H1 (cell line): ENCODE measurements around the gene ALPL. TPM values are rescaled to one million over a fixed set of nuclear protein-coding genes. Genes with fewer than 3 reads are reported as not detected.

Experiments used
- CTCF ChIA-PET: fragments of 300-600 bp; sonication (Branson Sonifier 250); formaldehyde crosslinking; loops from one replicate; lab custom pipeline; 2021; ENCODE audit not compliant: partially characterized antibody; lab: Charles Lee
- POLR2A ChIA-PET: fragments of 300-600 bp; sonication (Branson Sonifier 250); formaldehyde crosslinking; loops from one replicate; lab custom pipeline; 2021; ENCODE audit warnings: inconsistent platforms; ENCODE audit not compliant: partially characterized antibody; lab: Charles Lee
- DNase-seq, 2 experiments: peaks; one replicate each; pipeline versions ENCODE4 v3.0.0 to v3.0.0-alpha.2; 2010 to 2022; ENCODE audit warnings: low spot score in 2 of 2, low read depth in 1 of 2, mixed read lengths in 1 of 2
- FAIRE-seq: peaks from 2 replicates; lab custom pipeline; 2011; peaks lifted over from hg19 to GRCh38; lab: Jason Lieb, UNC
- H2AFZ ChIP-seq: 2 replicates; pipeline ENCODE4 v1.8.1; 2012; ENCODE audit warnings: low read length, inconsistent platforms
- H2AK5ac ChIP-seq: 2 replicates; pipeline ENCODE4 v1.6.1; 2013; ENCODE audit warnings: low read depth, low read length
- H2BK120ac ChIP-seq: replicated peaks from 2 replicates; pipeline ENCODE3; 2013; ENCODE audit warnings: low read depth, low read length, inconsistent platforms
- H2BK12ac ChIP-seq: 2 replicates; pipeline ENCODE4 v1.6.1; 2013; ENCODE audit warnings: low read depth, low read length
- H2BK15ac ChIP-seq: 2 replicates; pipeline ENCODE4 v1.6.1; 2013; ENCODE audit warnings: low read length
- H2BK20ac ChIP-seq: 2 replicates; pipeline ENCODE4 v1.6.1; 2013; ENCODE audit warnings: low read length
- H2BK5ac ChIP-seq: 2 replicates; pipeline ENCODE4 v1.6.1; 2013; ENCODE audit warnings: low read depth, low read length
- H3K14ac ChIP-seq: 2 replicates; pipeline ENCODE4 v1.6.1; 2013; ENCODE audit warnings: inconsistent platforms; ENCODE audit not compliant: insufficient read length
- H3K18ac ChIP-seq: 2 replicates; pipeline ENCODE4 v1.6.1; 2013; ENCODE audit warnings: low read length; ENCODE audit errors: extremely low read depth
- H3K23ac ChIP-seq: 2 replicates; pipeline ENCODE4 v1.6.1; 2013; ENCODE audit warnings: inconsistent platforms; ENCODE audit not compliant: insufficient read length
- H3K23me2 ChIP-seq: 2 replicates; pipeline ENCODE4 v1.6.1; 2013; ENCODE audit warnings: low read depth, low read length
- H3K27ac ChIP-seq: 2 replicates; pipeline ENCODE4 v1.6.1; 2011; ENCODE audit warnings: low read depth, low read length, inconsistent platforms
- H3K27me3 ChIP-seq, 4 experiments: replicated peaks in 1 of 4; 1 replicate in 1 of 4; 2 replicates in 3 of 4; pipeline versions ENCODE4 v1.6.1 to v1.8.1; 2011 to 2013; ENCODE audit warnings: low read length in 3 of 4, mild to moderate bottlenecking in 3 of 4, inconsistent platforms in 2 of 4, mixed read lengths in 2 of 4, moderate library complexity in 1 of 4; ENCODE audit not compliant: control insufficient read depth in 3 of 4, insufficient read depth in 3 of 4; ENCODE audit errors: extremely low read depth in 1 of 4
- H3K36me3 ChIP-seq, 4 experiments: 2 replicates each; pipeline versions ENCODE4 v1.6.1 to v1.8.1; 2011 to 2013; ENCODE audit warnings: mild to moderate bottlenecking in 4 of 4, low read length in 3 of 4, moderate library complexity in 2 of 4, control low read depth in 1 of 4, inconsistent platforms in 1 of 4; ENCODE audit not compliant: insufficient read depth in 4 of 4, control insufficient read depth in 2 of 4
- H3K4ac ChIP-seq: replicated peaks from 2 replicates; pipeline ENCODE3; 2013; ENCODE audit warnings: low read length, low read depth, mixed read lengths, inconsistent platforms; ENCODE audit not compliant: insufficient read length
- H3K4me1 ChIP-seq, 4 experiments: replicated peaks in 1 of 4; 1 replicate in 1 of 4; 2 replicates in 3 of 4; pipeline versions ENCODE4 v1.6.1 to v1.8.1; 2011 to 2013; ENCODE audit warnings: low read length in 3 of 4, inconsistent platforms in 2 of 4, mixed read lengths in 1 of 4; ENCODE audit not compliant: insufficient read depth in 4 of 4, control insufficient read depth in 3 of 4
- H3K4me2 ChIP-seq, 2 experiments: 2 replicates each; pipeline versions ENCODE4 v1.6.1 to v1.8.1; 2011 to 2013; ENCODE audit warnings: low read depth in 2 of 2, low read length in 2 of 2, control low read depth in 1 of 2, inconsistent platforms in 1 of 2, mild to moderate bottlenecking in 1 of 2; ENCODE audit not compliant: insufficient read depth in 1 of 2
- H3K4me3 ChIP-seq, 4 experiments: fragments of 200-600, 300-600 bp in 1 of 4; sonication (generic), shearing (Covaris generic), sonication (Bioruptor Twin) in 1 of 4; 2 replicates each; pipeline versions ENCODE4 v1.5.1 to v1.8.1; 2011 to 2016; ENCODE audit warnings: low read length in 4 of 4, low read depth in 3 of 4, control low read depth in 2 of 4, inconsistent platforms in 2 of 4, mild to moderate bottlenecking in 2 of 4, mixed read lengths in 1 of 4, moderate library complexity in 1 of 4; ENCODE audit not compliant: insufficient read depth in 2 of 4; ENCODE audit errors: extremely low read depth in 1 of 4
- H3K56ac ChIP-seq: replicated peaks from 2 replicates; pipeline ENCODE3; 2013; ENCODE audit warnings: low read depth, mild to moderate bottlenecking, mixed read lengths, low read length, inconsistent platforms; ENCODE audit not compliant: insufficient read length
- H3K79me1 ChIP-seq: 2 replicates; pipeline ENCODE4 v1.6.1; 2013; ENCODE audit warnings: low read depth, low read length, control low read depth
- H3K79me2 ChIP-seq, 2 experiments: 2 replicates each; pipeline versions ENCODE4 v1.6.1 to v1.8.1; 2012 to 2013; ENCODE audit warnings: low read length in 2 of 2, mild to moderate bottlenecking in 2 of 2, inconsistent platforms in 1 of 2; ENCODE audit not compliant: insufficient read depth in 2 of 2, control insufficient read depth in 1 of 2
- H3K9ac ChIP-seq, 4 experiments: replicated peaks in 1 of 4; 1 replicate in 1 of 4; 2 replicates in 3 of 4; pipeline versions ENCODE4 v1.6.1 to v1.8.1; 2011 to 2013; ENCODE audit warnings: low read depth in 3 of 4, low read length in 3 of 4, control low read depth in 2 of 4, mild to moderate bottlenecking in 2 of 4, moderate library complexity in 2 of 4, inconsistent platforms in 1 of 4; ENCODE audit errors: extremely low read depth in 1 of 4
- H3K9me3 ChIP-seq, 2 experiments: 2 replicates each; pipeline versions ENCODE4 v1.6.1 to v1.8.1; 2012 to 2013; ENCODE audit warnings: mild to moderate bottlenecking in 2 of 2, moderate library complexity in 2 of 2, control low read depth in 1 of 2, inconsistent platforms in 1 of 2, low read depth in 1 of 2, low read length in 1 of 2, mixed read lengths in 1 of 2; ENCODE audit not compliant: insufficient read depth in 2 of 2
- H4K20me1 ChIP-seq, 2 experiments: replicated peaks in 1 of 2; 2 replicates each; pipeline versions ENCODE3 to v1.8.1; 2011 to 2013; ENCODE audit warnings: inconsistent platforms in 2 of 2, low read length in 2 of 2, mild to moderate bottlenecking in 1 of 2; ENCODE audit not compliant: insufficient read depth in 2 of 2, control insufficient read depth in 1 of 2
- H4K5ac ChIP-seq: 2 replicates; pipeline ENCODE4 v1.6.1; 2013; ENCODE audit warnings: low read length, low read depth, mixed read lengths, inconsistent platforms; ENCODE audit not compliant: insufficient read length
- H4K8ac ChIP-seq: 2 replicates; pipeline ENCODE4 v1.8.0; 2013; ENCODE audit warnings: mild to moderate bottlenecking, moderate library complexity, low read length, inconsistent platforms; ENCODE audit not compliant: insufficient read depth; ENCODE audit errors: extremely low read depth
- H4K91ac ChIP-seq: replicated peaks from 2 replicates; pipeline ENCODE3; 2013; ENCODE audit warnings: low read length, mixed read lengths, inconsistent platforms; ENCODE audit not compliant: insufficient read length
- BACH1 ChIP-seq: IDR thresholded peaks from 2 replicates; pipeline ENCODE4 v1.6.1; 2012; ENCODE audit warnings: low read length, improper control_type of control experiment
- CEBPB ChIP-seq: IDR thresholded peaks from 2 replicates; pipeline ENCODE4 v1.6.1; 2012; ENCODE audit warnings: low read depth, low read length
- CHD1 ChIP-seq: IDR thresholded peaks from 2 replicates; pipeline ENCODE4 v1.6.1; 2012; ENCODE audit warnings: low read depth, low read length, improper control_type of control experiment
- EZH2 ChIP-seq: fragments of 200-600 bp; sonication (generic); IDR thresholded peaks from 2 replicates; pipeline ENCODE4 v1.7.1; 2012; ENCODE audit warnings: low read depth, mild to moderate bottlenecking, moderate library complexity, low read length, inconsistent platforms; ENCODE audit not compliant: severe bottlenecking
- GABPA ChIP-seq: IDR thresholded peaks from 2 replicates; pipeline ENCODE4 v1.6.1; 2011; ENCODE audit warnings: mild to moderate bottlenecking, low read length, moderate library complexity, borderline replicate concordance; ENCODE audit not compliant: insufficient read depth
- HDAC2 ChIP-seq, 2 experiments: fragments of 300-600 bp in 1 of 2; sonication (generic) in 1 of 2; IDR thresholded peaks; 2 replicates each; pipeline ENCODE4 v1.6.1; 2011 to 2012; ENCODE audit warnings: low read depth in 2 of 2, low read length in 2 of 2, mild to moderate bottlenecking in 2 of 2, moderate library complexity in 2 of 2, borderline replicate concordance in 1 of 2, inconsistent platforms in 1 of 2
- HDAC6 ChIP-seq: IDR thresholded peaks from one replicate; pipeline ENCODE4 v1.7.1; 2012; ENCODE audit warnings: low read depth, mild to moderate bottlenecking, inconsistent platforms, low read length, moderate library complexity
- POLR2A ChIP-seq, 2 experiments: IDR thresholded peaks; 1 replicate in 1 of 2; 2 replicates in 1 of 2; pipeline ENCODE4 v1.6.1; 2011; ENCODE audit warnings: low read depth in 2 of 2, low read length in 2 of 2, mild to moderate bottlenecking in 2 of 2; ENCODE audit errors: control extremely low read depth in 1 of 2
- POU5F1 ChIP-seq: IDR thresholded peaks from 2 replicates; pipeline ENCODE4 v1.6.1; 2011; ENCODE audit warnings: low read depth, mild to moderate bottlenecking, low read length, moderate library complexity
- SUZ12 ChIP-seq: fragments of 200-600 bp; sonication (generic); IDR thresholded peaks from 2 replicates; pipeline ENCODE4 v1.6.1; 2012; ENCODE audit warnings: mild to moderate bottlenecking, inconsistent platforms, low read length, moderate library complexity, mixed read lengths
- TAF7 ChIP-seq: optimal IDR thresholded peaks from 2 replicates; pipeline ENCODE3; 2011; ENCODE audit warnings: low read depth, mild to moderate bottlenecking, inconsistent platforms, low read length, moderate library complexity, borderline replicate concordance
- WGBS, 2 experiments: shearing (Covaris generic) in 1 of 2; methylation state at CpG; one replicate each; pipeline versions ENCODE4 v1.1.6 to v1.1.7; 2013 to 2015; ENCODE audit warnings: low lambda C conversion rate in 2 of 2, mixed read lengths in 2 of 2, inconsistent platforms in 1 of 2, low coverage in 1 of 2, missing lambda C conversion rate in 1 of 2; ENCODE audit not compliant: insufficient replicate concordance in 2 of 2, insufficient coverage in 1 of 2, insufficient read length in 1 of 2; ENCODE audit errors: extremely low coverage in 1 of 2, missing lambda C conversion rate in 1 of 2; 5-methylcytosine and 5-hydroxymethylcytosine counted together
- polyA plus RNA-seq, 7 experiments: library from polyadenylated mRNA; depleted of rRNA in 3 of 7; stranded (reverse) in 5 of 7; unstranded in 2 of 7; fragments of >200 nt in 5 of 7; fragments of 200-250 nt in 2 of 7; gene quantifications; 1 replicate in 5 of 7; 2 replicates in 1 of 7; 4 replicates in 1 of 7; pipeline versions ENCODE4 v1.2.1 to v1.2.3, GENCODE V29; 2011 to 2013; ENCODE audit warnings: missing spikeins in 2 of 7, mixed read lengths in 2 of 7
- total RNA-seq: library from RNA; stranded (reverse); fragmentation: NEBNext Ultra II Directional; extraction: Animal tissue kit (Norgen Biotek cat#: 25700); gene quantifications from 2 replicates; pipeline ENCODE4 v1.2.1, GENCODE V29; 2021
- TF ChIP-seq, protein P1 (sequence below): IDR thresholded peaks from 2 replicates; pipeline ENCODE4 v1.6.1; 2011; ENCODE audit warnings: low read depth, mild to moderate bottlenecking, low read length; ENCODE audit not compliant: insufficient read depth
- TF ChIP-seq, protein P2 (sequence below): IDR thresholded peaks from 2 replicates; pipeline ENCODE4 v1.6.1; 2011; ENCODE audit warnings: low read length, improper control_type of control experiment

ALPL gene
- total and polyA plus RNA-seq, 2 of the 8 experiments (the other 6 are each of a cell fraction or from before 2014, with no cell fraction given), result 175 to 362 TPM

DNA sequence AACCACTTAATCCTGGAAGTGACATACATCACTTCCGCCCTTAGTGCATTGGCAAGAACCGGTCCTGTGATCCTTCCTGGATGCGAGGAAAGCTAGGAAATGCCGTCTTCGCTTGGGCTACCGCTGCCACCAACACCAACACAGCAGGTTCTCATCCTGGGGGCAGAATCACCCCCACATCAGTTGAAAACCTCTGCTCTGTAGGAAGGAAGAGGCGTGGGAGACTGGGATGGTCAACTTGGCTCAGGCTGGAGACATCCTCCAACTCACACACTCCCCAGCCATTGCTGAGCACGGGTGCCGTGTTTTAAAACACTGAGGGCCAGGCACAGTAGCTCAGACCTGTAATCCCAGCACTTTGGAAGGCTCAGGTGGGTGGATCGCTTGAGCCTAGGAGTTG is 74.9 kb downstream of the ALPL start:
- Histone ChIP-seq H2BK20ac (no peak overlapping the region), H3K18ac (no peak overlapping the region), H3K9me3 (no peaks in the 10 kb centered on the region), H3K9ac (no peak overlapping the region), H4K20me1 (peaks cover 0 to 3% of the 10 kb centered on the region in 2 experiments), H3K14ac (no peak overlapping the region), H3K4me2 (no peak overlapping the region), H4K8ac (no peak overlapping the region), H2AK5ac (no peak overlapping the region), H3K79me2 (no peaks in the 10 kb centered on the region), H2BK120ac (no peak overlapping the region), H3K36me3 (no peaks in the 10 kb centered on the region), H3K27me3 (peaks cover 0 to 4% (median 1%) of the 10 kb centered on the region in 4 experiments; a peak in 3 of 7 replicates), H3K4ac (no peak overlapping the region), H2BK15ac (no peak overlapping the region), H3K4me1 (peaks cover 0 to 7% (median 2%) of the 10 kb centered on the region in 4 experiments; a peak in 2 of 7 replicates), H3K4me3 (no peak overlapping the region), H3K79me1 (no peaks in the 10 kb centered on the region), H2BK5ac (no peak overlapping the region), H2AFZ (no peak overlapping the region), H3K23ac (no peak overlapping the region), H4K91ac (no peak overlapping the region), H3K27ac (no peak overlapping the region), H3K56ac (no peak overlapping the region), H2BK12ac (no peak overlapping the region), H3K23me2 (no peaks in the 10 kb centered on the region), H4K5ac (no peak overlapping the region)
- ChIA-PET POLR2A (no interaction called here), CTCF (interaction anchor here (0.8 to 1.5 kb wide), 3 partner anchors 50 to 216 kb away, joined by 3 to 4 read pairs (median 3); no protein-coding TSS in a partner anchor)
- FAIRE-seq, result no peak
- 70% methylated on average over 10 of the region's 10 CpGs; no CpG with 5 or more reads in 1 of the 2 experiments for WGBS, 2 experiments
- DNase-seq, result no peak
- TF ChIP-seq EZH2 (no peak), CEBPB (no peak), BACH1 (no peak), HDAC6 (no peak), TAF7 (no peak), SUZ12 (no peak), GABPA (no peak), POU5F1 (no peak), HDAC2 (IDR thresholded peaks at IDR 0.05; ENCODE audit: borderline replicate concordance in 1 of 2, low read depth in 2 of 2, low read length in 2 of 2) (no peak), CHD1 (no peak), POLR2A (IDR thresholded peaks at IDR 0.05; ENCODE audit: control extremely low read depth in 1 of 2, low read depth in 2 of 2, low read length in 2 of 2) (no peak)
- TF ChIP-seq, protein P1, sequence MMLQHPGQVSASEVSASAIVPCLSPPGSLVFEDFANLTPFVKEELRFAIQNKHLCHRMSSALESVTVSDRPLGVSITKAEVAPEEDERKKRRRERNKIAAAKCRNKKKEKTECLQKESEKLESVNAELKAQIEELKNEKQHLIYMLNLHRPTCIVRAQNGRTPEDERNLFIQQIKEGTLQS, result no peak
- TF ChIP-seq, protein P2, sequence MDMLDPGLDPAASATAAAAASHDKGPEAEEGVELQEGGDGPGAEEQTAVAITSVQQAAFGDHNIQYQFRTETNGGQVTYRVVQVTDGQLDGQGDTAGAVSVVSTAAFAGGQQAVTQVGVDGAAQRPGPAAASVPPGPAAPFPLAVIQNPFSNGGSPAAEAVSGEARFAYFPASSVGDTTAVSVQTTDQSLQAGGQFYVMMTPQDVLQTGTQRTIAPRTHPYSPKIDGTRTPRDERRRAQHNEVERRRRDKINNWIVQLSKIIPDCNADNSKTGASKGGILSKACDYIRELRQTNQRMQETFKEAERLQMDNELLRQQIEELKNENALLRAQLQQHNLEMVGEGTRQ, result no peak
